Heart right ventricle (tissue), 16 donors: Measurements from ENCODE around the gene ULK4. TPM values are rescaled to one million over a fixed set of nuclear protein-coding genes. Genes with fewer than 3 reads are reported as not detected.
"Not testable (repeated sequence)": the region's sequence is repeated elsewhere in the genome, so short reads cannot be mapped to it uniquely, and the experiment has no call there.

Source experiments
- ATAC-seq, 8 donors: fragments of 200-7000 bp; cut with Tn5 transposase; one replicate each; pipeline ENCODE4 v1.9.1; 2020; ENCODE audit warnings: mild to moderate bottlenecking in 8 of 8, moderate library complexity in 8 of 8, moderate number of reproducible peaks in 1 of 8
- DNase-seq, 2 donors: peaks; one replicate each; pipeline ENCODE4 v3.0.0-alpha.2; 2020
- H3K27ac ChIP-seq, 10 donors: fragments of 200-600 bp; sonication (generic) in 2 of 10; one replicate each; pipeline versions ENCODE4 v1.5.0 to v1.8.0; 2020 to 2022; ENCODE audit warnings: mild to moderate bottlenecking in 3 of 10
- H3K27me3 ChIP-seq, 7 donors: fragments of 200-600 bp; one replicate each; pipeline ENCODE4 v1.8.0; 2021 to 2022; ENCODE audit warnings: mild to moderate bottlenecking in 2 of 7
- H3K36me3 ChIP-seq, 9 donors: fragments of 200-600 bp; sonication (generic) in 1 of 9; one replicate each; pipeline versions ENCODE4 v1.5.0 to v1.8.0; 2020 to 2022; ENCODE audit warnings: mild to moderate bottlenecking in 2 of 9
- H3K4me1 ChIP-seq, 9 donors: fragments of 200-600 bp; sonication (generic) in 1 of 9; one replicate each; pipeline versions ENCODE4 v1.5.0 to v1.8.0; 2020 to 2022; ENCODE audit warnings: mild to moderate bottlenecking in 4 of 9
- H3K4me3 ChIP-seq, 10 donors: fragments of 200-600 bp; sonication (generic) in 2 of 10; one replicate each; pipeline versions ENCODE4 v1.5.0 to v1.8.0; 2020 to 2022; ENCODE audit warnings: mild to moderate bottlenecking in 7 of 10, moderate library complexity in 2 of 10
- H3K9me3 ChIP-seq, 11 donors: fragments of 200-600 bp in 10 of 11; sonication (generic) in 2 of 11; one replicate each; pipeline versions ENCODE4 v1.5.0 to v1.8.0; 2013 to 2022; ENCODE audit warnings: mild to moderate bottlenecking in 2 of 11, control low read depth in 1 of 11, moderate library complexity in 1 of 11
- CTCF ChIP-seq, 9 donors: fragments of 200-600 bp; sonication (generic) in 2 of 9; IDR thresholded peaks; one replicate each; pipeline versions ENCODE4 v1.5.0 to v1.8.0; 2021 to 2022; ENCODE audit warnings: antibody characterized with exemption in 9 of 9, mild to moderate bottlenecking in 5 of 9, moderate library complexity in 1 of 9
- WGBS, 2 donors: extraction: QIAGEN DNeasy Blood & Tissue Kit; methylation state at CpG; one replicate each; pipeline ENCODE4 v1.1.7; 2013; ENCODE audit warnings: inconsistent platforms in 1 of 2; 5-methylcytosine and 5-hydroxymethylcytosine counted together
- intact Hi-C, 10 donors: fragments of 100-400 bp; cut with DNase I; formaldehyde crosslinking; loops; one replicate each; pipeline versions ENCODE4 v1.11.1 to v1.14.2; 2022
- polyA plus RNA-seq, 2 donors: library from polyadenylated mRNA; stranded (reverse); fragments of 200-250 nt; gene quantifications; one replicate each; pipeline ENCODE4 v1.2.3, GENCODE V29; 2013
- total RNA-seq, 10 donors: library from RNA; stranded (reverse); fragmentation: NEBNext Ultra II Directional in 3 of 10; extraction: Animal tissue kit (Norgen Biotek cat#: 25700) in 3 of 10; gene quantifications; one replicate each; pipeline versions ENCODE4 v1.2.1 to v1.2.4, GENCODE V29; 2021 to 2023
- donor health status: Arrhythmogenic right ventricular cardiomyopathy.
- donor health status: ischemic (EF 13 %, LVEDD 7.1; RV severe dilation, severe dysfunction).
- donor health status: healthy with polysubstance abuse.
- donor health status: DM: no; HTN: yes; CAD: no.
- donor health status: DM: no; HTN: no; CAD: no.
- donor health status: ischemic (EF 25% LVEDD 6.9; RV normal size, moderate dysfunction).
- donor health status: ischemic (EF 25% LVEDD 5.7; RV mildly dilated, moderate dysfunction).
- donor health status: healthy.
- donor health status: DM: yes; HTN: yes; CAD: no.
- donor health status: Ischemic cardiomyopathy.
- donor health status: ischemic (EF 35%, LVEDD 5.7; RV mildly dilated, moderate dysfunction).
- donor health status: nonischemic (EF 11% LVEDD 7.7; RV severe dilation, severe dysfunction).
- donor health status: DM: yes; HTN: yes; CAD: no.
- donor health status: PGD.
- donor health status: ischemic (EF 29% LVEDD 5.4; RV normal size, mild dysfunction).
- donor health status: nonischemic (EF 23%, LVEDD 6.1; RV moderate dilation, normal function).

Gene ULK4
- total and polyA plus RNA-seq, 12 donors, result 1.4 to 11.4 (median 2.6) TPM

GRCh38 chr3:41286305-41286704 is 675.6 kb downstream of the ULK4 start:
- no peak for TF ChIP-seq CTCF (IDR thresholded peaks at IDR 0.05)
- no peaks in the 10 kb centered on the region for H3K36me3 ChIP-seq
- ATAC-seq (no peak), DNase-seq (no peak)
- H3K4me3 ChIP-seq, result no peak overlapping the region
- no peak overlapping the region for H3K27ac ChIP-seq
- no peaks in the 10 kb centered on the region for H3K27me3 ChIP-seq
- intact Hi-C loops, result no loop called here
- WGBS, 2 donors, result 76 to 88% methylated on average over 6 of the region's 6 CpGs
- peaks cover 0 to 9% (median 0%) of the 10 kb centered on the region in 9 donors for H3K4me1 ChIP-seq
- peaks cover 0 to 18% (median 0%) of the 10 kb centered on the region in 11 donors for H3K9me3 ChIP-seq

GRCh38 chr3:41284934-41285333 is 677.0 kb downstream of the ULK4 start:
- peaks cover 0 to 18% (median 0%) of the 10 kb centered on the region in 11 donors for H3K9me3 ChIP-seq
- H3K4me3 ChIP-seq, H3K36me3 ChIP-seq, intact Hi-C loops, H3K4me1 ChIP-seq, H3K27me3 ChIP-seq, DNase-seq, ATAC-seq, H3K27ac ChIP-seq: not testable (repeated sequence)
- 89 to 91% methylated on average over 3 of the region's 3 CpGs for WGBS, 2 donors

DNA sequence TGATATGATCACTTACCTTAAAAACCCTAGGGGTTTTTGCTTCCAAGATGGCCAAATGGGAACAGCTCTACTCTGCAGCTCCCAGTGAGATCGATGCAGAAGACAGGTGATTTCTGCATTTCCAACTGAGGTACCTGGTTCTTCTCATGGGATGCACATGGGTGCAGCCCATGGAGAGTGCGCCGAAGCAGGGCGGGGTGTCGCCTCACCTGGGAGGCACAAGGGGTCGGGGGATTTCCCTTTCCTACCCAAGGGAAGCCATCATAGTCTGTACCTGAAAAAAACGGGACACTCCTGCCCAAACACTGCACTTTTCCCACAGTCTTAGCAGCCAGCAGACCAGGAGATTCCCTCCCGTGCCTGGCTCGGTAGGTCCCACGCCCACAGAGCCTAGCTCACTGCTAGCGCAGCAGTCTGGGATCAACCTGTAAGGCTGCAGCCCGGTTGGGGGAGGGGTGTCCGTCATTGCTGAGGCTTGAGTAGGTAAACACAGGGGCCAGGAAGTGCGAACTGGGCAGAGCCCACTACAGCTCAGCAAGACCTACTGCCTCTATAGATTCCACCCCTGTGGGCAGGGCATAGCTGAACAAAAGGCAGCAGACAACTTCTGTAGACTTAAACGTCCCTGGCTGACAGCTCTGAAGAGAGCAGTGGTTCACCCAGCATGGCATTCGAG is 684.0 kb downstream of the ULK4 start:
- Histone ChIP-seq H3K27me3 (no peaks in the 10 kb centered on the region), H3K4me3 (no peak overlapping the region), H3K9me3 (peaks cover 0 to 13% (median 0%) of the 10 kb centered on the region in 11 donors), H3K4me1 (no peaks in the 10 kb centered on the region), H3K27ac (no peak overlapping the region), H3K36me3 (no peaks in the 10 kb centered on the region)
- intact Hi-C loops, result no loop called here
- TF ChIP-seq CTCF (IDR thresholded peaks at IDR 0.05), result no peak
- 67 to 73% methylated on average over 16 of the region's 16 CpGs for WGBS, 2 donors
- DNase-seq, result no peak
- no peak for ATAC-seq

GRCh38 chr3:41276191-41276590 is 685.7 kb downstream of the ULK4 start:
- TF ChIP-seq CTCF (IDR thresholded peaks at IDR 0.05), result no peak
- Histone ChIP-seq H3K4me3 (no peak overlapping the region), H3K27ac (no peak overlapping the region), H3K9me3 (peaks cover 0 to 17% (median 0%) of the 10 kb centered on the region in 11 donors), H3K4me1 (no peaks in the 10 kb centered on the region), H3K36me3 (no peaks in the 10 kb centered on the region), H3K27me3 (no peaks in the 10 kb centered on the region)
- DNase-seq (no peak), ATAC-seq (no peak)
- WGBS, 2 donors, result 78 to 81% methylated on average over 4 of the region's 4 CpGs
- intact Hi-C loops, result no loop called here

- Histone ChIP-seq H3K4me3 (no peak overlapping the region), H3K27me3 (no peaks in the 10 kb centered on the region), H3K27ac (no peak overlapping the region), H3K36me3 (no peaks in the 10 kb centered on the region), H3K9me3 (peaks cover 0 to 17% (median 0%) of the 10 kb centered on the region in 11 donors), H3K4me1 (no peaks in the 10 kb centered on the region)
- no peak for TF ChIP-seq CTCF (IDR thresholded peaks at IDR 0.05)
- DNase-seq (no peak), ATAC-seq (no peak)
- intact Hi-C loops, result no loop called here
Measured at GRCh38 chr3:41274944-41275668, 686.8 kb downstream of the ULK4 start.
